Testis (tissue), 2 donors: ENCODE measurements around the gene ADAMTS14.

Experiments used
- CTCF ChIP-seq, 3 experiments: fragments of 450-650 bp in 2 of 3; fragments of 200-600 bp in 1 of 3; sonication (generic) in 1 of 3; IDR thresholded peaks; one replicate each; pipeline ENCODE4 v1.5.1; 2016 to 2019; ENCODE audit warnings: antibody characterized with exemption in 3 of 3, mild to moderate bottlenecking in 2 of 3, moderate library complexity in 1 of 3
- POLR2A ChIP-seq: fragments of 450-650 bp; IDR thresholded peaks from one replicate; pipeline ENCODE4 v1.6.1; 2017; ENCODE audit warnings: antibody characterized with exemption, mild to moderate bottlenecking, moderate library complexity

- TF ChIP-seq CTCF (IDR thresholded peaks at IDR 0.05) (no peak), POLR2A (no peak)
Measured at GRCh38 chr10:70660722-70661121, 11.6 kb upstream of the ADAMTS14 start.
